Measurements from ENCODE around the gene ALG14. TPM values are rescaled to one million over a fixed set of nuclear protein-coding genes. Genes with fewer than 3 reads are reported as not detected.

The ALG14 gene
- total RNA-seq, 4 donors from 2014 or later = 0.62 to 1.2 (median 0.79) TPM

DNA sequence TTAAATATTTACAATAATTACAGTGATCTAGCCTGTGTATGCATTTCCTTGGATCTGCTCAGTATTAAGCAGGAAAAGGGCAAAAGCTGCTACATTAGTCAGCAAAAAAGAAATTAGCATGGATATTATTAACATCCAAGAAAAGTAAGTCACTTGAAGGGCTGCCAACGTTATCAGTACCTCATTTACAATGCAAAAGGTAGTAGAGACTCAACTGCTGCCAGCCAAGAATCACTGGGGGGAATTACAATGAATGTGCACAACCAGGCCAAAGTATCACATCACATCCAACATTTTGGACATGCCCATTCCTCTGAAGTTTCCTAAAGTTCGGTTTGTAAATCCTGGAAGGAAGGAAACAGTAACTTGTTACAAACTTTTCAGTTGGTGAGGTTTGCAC lies 147.7 kb downstream of the ALG14 start:
- Histone ChIP-seq H3K4me3 (peak overlapping the region; percentile 68 to 92), H3K4me1 (peaks cover 15 to 79% (median 29%) of the 10 kb centered on the region in 3 donors), H3K9me3 (no peaks in the 10 kb centered on the region), H3K27me3 (no peaks in the 10 kb centered on the region), H3K27ac (peak overlapping the region; percentile 93 to 100 (median 97)), H3K36me3 (no peaks in the 10 kb centered on the region)
- no peak for ATAC-seq
- TF ChIP-seq, protein P1, sequence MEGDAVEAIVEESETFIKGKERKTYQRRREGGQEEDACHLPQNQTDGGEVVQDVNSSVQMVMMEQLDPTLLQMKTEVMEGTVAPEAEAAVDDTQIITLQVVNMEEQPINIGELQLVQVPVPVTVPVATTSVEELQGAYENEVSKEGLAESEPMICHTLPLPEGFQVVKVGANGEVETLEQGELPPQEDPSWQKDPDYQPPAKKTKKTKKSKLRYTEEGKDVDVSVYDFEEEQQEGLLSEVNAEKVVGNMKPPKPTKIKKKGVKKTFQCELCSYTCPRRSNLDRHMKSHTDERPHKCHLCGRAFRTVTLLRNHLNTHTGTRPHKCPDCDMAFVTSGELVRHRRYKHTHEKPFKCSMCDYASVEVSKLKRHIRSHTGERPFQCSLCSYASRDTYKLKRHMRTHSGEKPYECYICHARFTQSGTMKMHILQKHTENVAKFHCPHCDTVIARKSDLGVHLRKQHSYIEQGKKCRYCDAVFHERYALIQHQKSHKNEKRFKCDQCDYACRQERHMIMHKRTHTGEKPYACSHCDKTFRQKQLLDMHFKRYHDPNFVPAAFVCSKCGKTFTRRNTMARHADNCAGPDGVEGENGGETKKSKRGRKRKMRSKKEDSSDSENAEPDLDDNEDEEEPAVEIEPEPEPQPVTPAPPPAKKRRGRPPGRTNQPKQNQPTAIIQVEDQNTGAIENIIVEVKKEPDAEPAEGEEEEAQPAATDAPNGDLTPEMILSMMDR (IDR thresholded peaks at IDR 0.05) = no peak
- TF ChIP-seq POLR2AphosphoS5 (IDR thresholded peaks at IDR 0.05) = peak; percentile 39
- 0% methylated on average over 2 of the region's 2 CpGs for WGBS, 2 donors (ENCODE audit: low coverage in 1 of 2)

Other genes with a start within 250 kb of the ALG14 start
- gene CNN3, start 145.8 kb downstream of the ALG14 start, total RNA-seq = 100 to 1,000 TPM; 145 to 292 (median 217) TPM
- 10 to 100 TPM; 15.3 to 19.5 (median 17.8) TPM for gene TLCD4, start 44.4 kb upstream of the ALG14 start, total RNA-seq
- 10 to 100 TPM in 1 of 4 donors, 1 to 10 TPM in 3; 8.7 to 10.1 (median 9.5) TPM for gene RWDD3, start 161.3 kb upstream of the ALG14 start, total RNA-seq